Ovary (tissue), 9 donors: ENCODE measurements around the gene BLOC1S5. TPM values are rescaled to one million over a fixed set of nuclear protein-coding genes. Genes with fewer than 3 reads are reported as not detected.
"Not testable (repeated sequence)": the region's sequence is repeated elsewhere in the genome, so short reads cannot be mapped to it uniquely, and the experiment has no call there.

Experiments
- DNase-seq, 5 donors: peaks; one replicate each; pipeline ENCODE4 v3.0.0-alpha.2; 2019 to 2020
- H3K27ac ChIP-seq, 2 donors: fragments of 200-600 bp; one replicate each; pipeline versions ENCODE4 v1.5.1 to v1.8.0; 2019 to 2022
- H3K27me3 ChIP-seq: fragments of 200-600 bp; one replicate; pipeline ENCODE4 v1.8.0; 2022
- H3K36me3 ChIP-seq: fragments of 200-600 bp; sonication (generic); one replicate; pipeline ENCODE4 v1.5.1; 2019
- H3K4me1 ChIP-seq: one replicate; pipeline ENCODE4 v1.8.1; 2013; ENCODE audit warnings: mild to moderate bottlenecking, moderate library complexity; ENCODE audit not compliant: insufficient read depth
- H3K4me3 ChIP-seq: fragments of 200-600 bp; sonication (generic); one replicate; pipeline ENCODE4 v1.5.1; 2017
- H3K9me3 ChIP-seq, 2 donors: fragments of 200-600 bp in 1 of 2; sonication (generic) in 1 of 2; one replicate each; pipeline versions ENCODE4 v1.5.1 to v1.8.1; 2013 to 2019; ENCODE audit warnings: mild to moderate bottlenecking in 1 of 2, moderate library complexity in 1 of 2
- EP300 ChIP-seq: sonication (generic); formaldehyde crosslinking; IDR thresholded peaks from one replicate; pipeline ENCODE4 v1.6.1; 2017; ENCODE audit warnings: antibody characterized with exemption
- POLR2A ChIP-seq: fragments of 450-650 bp; IDR thresholded peaks from one replicate; pipeline ENCODE4 v1.6.1; 2017; ENCODE audit warnings: antibody characterized with exemption, mild to moderate bottlenecking, moderate library complexity
- WGBS, 3 donors: extraction: QIAGEN DNeasy Blood & Tissue Kit in 1 of 3; methylation state at CpG; one replicate each; pipeline versions ENCODE4 v1.1.5 to v1.1.7; 2013 to 2017; 5-methylcytosine and 5-hydroxymethylcytosine counted together
- intact Hi-C, 4 donors: fragments of 100-400 bp; cut with DNase I; formaldehyde crosslinking; loops; one replicate each; pipeline versions ENCODE4 v1.11.0 to v1.15.1; 2022 to 2023
- polyA plus RNA-seq, 2 donors: library from polyadenylated mRNA; stranded (reverse); fragments of 200-250 nt in 1 of 2; fragments of 350-450 nt in 1 of 2; fragmentation: Illumina TruSeq in 1 of 2; extraction: RNeasy Lipid Tissue Mini Kit (QIAGEN cat#74804) in 1 of 2; gene quantifications; one replicate each; pipeline ENCODE4 v1.2.3, GENCODE V29; 2013 to 2014
- total RNA-seq, 7 donors: library from RNA; depleted of rRNA in 2 of 7; stranded (reverse); fragments of >200 nt in 2 of 7; fragmentation: NEBNext Ultra II Directional in 3 of 7; extraction: Animal tissue kit (Norgen Biotek cat#: 25700) in 3 of 7; gene quantifications; one replicate each; pipeline versions ENCODE4 v1.1.0 to v1.2.4, GENCODE V29; 2016 to 2023
- TF ChIP-seq, protein P1 (sequence below), 3 donors: fragments of 450-650 bp in 2 of 3; fragments of 200-600 bp in 1 of 3; IDR thresholded peaks; one replicate each; pipeline versions ENCODE4 v1.5.1 to v1.8.0; 2016 to 2022; ENCODE audit warnings: antibody characterized with exemption in 3 of 3, mild to moderate bottlenecking in 1 of 3
- donor health status: DM: no; HTN: no; CAD: no; lungs with moderate emphysema.
- donor health status: DM: no; HTN: no; CAD: no.
- donor health status: Bipolar disorder and iron deficiency.
- donor health status: DM: yes; HTN: yes; CAD: no.
- donor health status: DM: no; HTN: no; CAD: no.
- donor health status: DM: yes; HTN: yes; CAD: no.

The BLOC1S5 gene
- total and polyA plus RNA-seq, 9 donors, result 8.8 to 21.5 (median 15.4) TPM

- no peak for DNase-seq
- intact Hi-C loops, result no loop called here
- H3K4me1 ChIP-seq, result no peaks in the 10 kb centered on the region
- 78 to 85% (median 83%) methylated on average over 3 of the region's 3 CpGs for WGBS, 3 donors
- H3K27ac ChIP-seq, result no peak overlapping the region
- no peaks in the 10 kb centered on the region for H3K9me3 ChIP-seq
- TF ChIP-seq, protein P1, sequence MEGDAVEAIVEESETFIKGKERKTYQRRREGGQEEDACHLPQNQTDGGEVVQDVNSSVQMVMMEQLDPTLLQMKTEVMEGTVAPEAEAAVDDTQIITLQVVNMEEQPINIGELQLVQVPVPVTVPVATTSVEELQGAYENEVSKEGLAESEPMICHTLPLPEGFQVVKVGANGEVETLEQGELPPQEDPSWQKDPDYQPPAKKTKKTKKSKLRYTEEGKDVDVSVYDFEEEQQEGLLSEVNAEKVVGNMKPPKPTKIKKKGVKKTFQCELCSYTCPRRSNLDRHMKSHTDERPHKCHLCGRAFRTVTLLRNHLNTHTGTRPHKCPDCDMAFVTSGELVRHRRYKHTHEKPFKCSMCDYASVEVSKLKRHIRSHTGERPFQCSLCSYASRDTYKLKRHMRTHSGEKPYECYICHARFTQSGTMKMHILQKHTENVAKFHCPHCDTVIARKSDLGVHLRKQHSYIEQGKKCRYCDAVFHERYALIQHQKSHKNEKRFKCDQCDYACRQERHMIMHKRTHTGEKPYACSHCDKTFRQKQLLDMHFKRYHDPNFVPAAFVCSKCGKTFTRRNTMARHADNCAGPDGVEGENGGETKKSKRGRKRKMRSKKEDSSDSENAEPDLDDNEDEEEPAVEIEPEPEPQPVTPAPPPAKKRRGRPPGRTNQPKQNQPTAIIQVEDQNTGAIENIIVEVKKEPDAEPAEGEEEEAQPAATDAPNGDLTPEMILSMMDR (IDR thresholded peaks at IDR 0.05), result no peak
- TF ChIP-seq POLR2A (no peak), EP300 (no peak)
- no peaks in the 10 kb centered on the region for H3K36me3 ChIP-seq
- H3K4me3 ChIP-seq, result no peak overlapping the region
- H3K27me3 ChIP-seq, result no peaks in the 10 kb centered on the region
Measured at GRCh38 chr6:8047541-8048292, 16.5 kb downstream of the BLOC1S5 start.

GRCh38 chr6:8045769-8046168 is 18.4 kb downstream of the BLOC1S5 start:
- H3K9me3 ChIP-seq, H3K27me3 ChIP-seq, H3K36me3 ChIP-seq, H3K4me1 ChIP-seq, H3K27ac ChIP-seq, DNase-seq, intact Hi-C loops, H3K4me3 ChIP-seq: not testable (repeated sequence)
- WGBS, 3 donors, result 90 to 96% (median 93%) methylated on average over 4 of the region's 4 CpGs

DNA sequence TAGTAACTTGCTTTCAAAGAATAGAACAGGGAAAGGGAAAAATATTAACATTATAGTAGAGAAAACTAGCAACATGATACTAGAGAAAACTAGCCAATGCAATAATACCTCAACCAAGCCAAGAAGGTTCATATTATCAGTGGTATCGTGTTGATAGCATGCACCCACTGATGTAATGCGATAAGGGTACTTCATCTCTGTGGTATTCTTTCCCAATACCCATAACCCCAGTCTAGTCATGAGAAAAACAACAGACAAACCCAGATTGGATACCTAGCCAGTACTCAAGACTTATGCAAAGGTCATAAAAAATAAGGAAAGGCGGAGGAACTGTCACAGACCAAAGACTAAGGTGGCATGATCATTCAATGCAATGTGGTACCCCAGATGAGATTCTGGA is 21.0 kb downstream of the BLOC1S5 start:
- no peak overlapping the region for H3K27ac ChIP-seq
- H3K36me3 ChIP-seq, result no peaks in the 10 kb centered on the region
- H3K9me3 ChIP-seq, result no peaks in the 10 kb centered on the region
- TF ChIP-seq POLR2A (no peak), EP300 (no peak)
- TF ChIP-seq, protein P1 (IDR thresholded peaks at IDR 0.05), result no peak
- H3K4me3 ChIP-seq, result no peak overlapping the region
- intact Hi-C loops, result no loop called here
- WGBS, 3 donors, result 62 to 66% (median 64%) methylated on average over 3 of the region's 3 CpGs
- H3K4me1 ChIP-seq, result no peaks in the 10 kb centered on the region
- no peak for DNase-seq
- no peaks in the 10 kb centered on the region for H3K27me3 ChIP-seq

- Histone ChIP-seq H3K9me3 (no peaks in the 10 kb centered on the region), H3K27me3 (no peaks in the 10 kb centered on the region), H3K4me3 (no peak overlapping the region), H3K4me1 (no peaks in the 10 kb centered on the region), H3K27ac (no peak overlapping the region), H3K36me3 (no peaks in the 10 kb centered on the region)
- intact Hi-C loops, result no loop called here
- no peak for TF ChIP-seq POLR2A
- no peak for TF ChIP-seq EP300
- TF ChIP-seq, protein P1 (IDR thresholded peaks at IDR 0.05), result no peak
- WGBS, 3 donors, result 82 to 93% (median 92%) methylated on average over 9 of the region's 9 CpGs
- DNase-seq, result no peak
Measured at GRCh38 chr6:8041913-8042583, 22.1 kb downstream of the BLOC1S5 start.

GRCh38 chr6:8034107-8034506 is 30.1 kb downstream of the BLOC1S5 start:
- H3K4me3 ChIP-seq, H3K4me1 ChIP-seq, DNase-seq, H3K27ac ChIP-seq, H3K27me3 ChIP-seq, H3K9me3 ChIP-seq, H3K36me3 ChIP-seq, intact Hi-C loops: not testable (repeated sequence)
- 92 to 95% (median 92%) methylated on average over 3 of the region's 3 CpGs for WGBS, 3 donors
